NB4 (cell line): ENCODE data around the gene MNAT1.
"Not testable (repeated sequence)": the region's sequence is repeated elsewhere in the genome, so short reads cannot be mapped to it uniquely, and the experiment has no call there.

Source experiments
- DNase-seq: peaks from one replicate; pipeline ENCODE4 v3.0.0; 2010; ENCODE audit warnings: low read depth
- H3K4me3 ChIP-seq: one replicate; pipeline ENCODE4 v1.5.1; 2011; ENCODE audit warnings: mild to moderate bottlenecking, low read depth, low read length, moderate library complexity
- MYC ChIP-seq: IDR thresholded peaks from 2 replicates; pipeline ENCODE4 v1.6.1; 2011; ENCODE audit warnings: low read depth, low read length
- POLR2A ChIP-seq: IDR thresholded peaks from 2 replicates; pipeline ENCODE4 v1.6.1; 2011; ENCODE audit warnings: mild to moderate bottlenecking; ENCODE audit not compliant: insufficient read length; ENCODE audit errors: extremely low read depth
- TF ChIP-seq, protein P1 (sequence below): IDR thresholded peaks from one replicate; pipeline ENCODE4 v1.5.1; 2012; ENCODE audit warnings: low read depth, low read length
- TF ChIP-seq, protein P2 (sequence below): IDR thresholded peaks from 2 replicates; pipeline ENCODE4 v1.6.1; 2011; ENCODE audit warnings: low read depth, low read length

Gene MNAT1

DNA sequence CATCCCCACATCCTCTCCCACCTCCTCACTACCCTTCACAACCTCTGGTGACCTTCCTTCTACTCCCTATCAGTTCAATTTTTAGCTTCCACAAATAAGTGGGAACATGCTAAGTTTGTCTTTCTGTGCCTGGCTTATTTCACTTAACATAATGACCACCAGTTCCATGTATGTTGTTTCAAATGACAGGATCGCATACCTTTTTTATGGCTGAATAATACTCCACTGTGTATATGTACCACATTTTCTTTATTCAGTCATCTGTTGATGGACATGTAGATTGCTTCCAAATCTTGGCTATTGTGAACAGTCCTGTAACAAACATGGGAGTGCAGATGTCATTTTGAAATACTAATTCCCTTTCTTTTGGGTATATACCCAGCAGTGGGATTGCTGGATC lies 147.7 kb downstream of the MNAT1 start:
- no peak overlapping the region for H3K4me3 ChIP-seq
- TF ChIP-seq, protein P1, sequence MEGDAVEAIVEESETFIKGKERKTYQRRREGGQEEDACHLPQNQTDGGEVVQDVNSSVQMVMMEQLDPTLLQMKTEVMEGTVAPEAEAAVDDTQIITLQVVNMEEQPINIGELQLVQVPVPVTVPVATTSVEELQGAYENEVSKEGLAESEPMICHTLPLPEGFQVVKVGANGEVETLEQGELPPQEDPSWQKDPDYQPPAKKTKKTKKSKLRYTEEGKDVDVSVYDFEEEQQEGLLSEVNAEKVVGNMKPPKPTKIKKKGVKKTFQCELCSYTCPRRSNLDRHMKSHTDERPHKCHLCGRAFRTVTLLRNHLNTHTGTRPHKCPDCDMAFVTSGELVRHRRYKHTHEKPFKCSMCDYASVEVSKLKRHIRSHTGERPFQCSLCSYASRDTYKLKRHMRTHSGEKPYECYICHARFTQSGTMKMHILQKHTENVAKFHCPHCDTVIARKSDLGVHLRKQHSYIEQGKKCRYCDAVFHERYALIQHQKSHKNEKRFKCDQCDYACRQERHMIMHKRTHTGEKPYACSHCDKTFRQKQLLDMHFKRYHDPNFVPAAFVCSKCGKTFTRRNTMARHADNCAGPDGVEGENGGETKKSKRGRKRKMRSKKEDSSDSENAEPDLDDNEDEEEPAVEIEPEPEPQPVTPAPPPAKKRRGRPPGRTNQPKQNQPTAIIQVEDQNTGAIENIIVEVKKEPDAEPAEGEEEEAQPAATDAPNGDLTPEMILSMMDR, result no peak
- TF ChIP-seq POLR2A (no peak), MYC (no peak)
- TF ChIP-seq, protein P2, sequence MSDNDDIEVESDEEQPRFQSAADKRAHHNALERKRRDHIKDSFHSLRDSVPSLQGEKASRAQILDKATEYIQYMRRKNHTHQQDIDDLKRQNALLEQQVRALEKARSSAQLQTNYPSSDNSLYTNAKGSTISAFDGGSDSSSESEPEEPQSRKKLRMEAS, result no peak
- no peak for DNase-seq

DNA sequence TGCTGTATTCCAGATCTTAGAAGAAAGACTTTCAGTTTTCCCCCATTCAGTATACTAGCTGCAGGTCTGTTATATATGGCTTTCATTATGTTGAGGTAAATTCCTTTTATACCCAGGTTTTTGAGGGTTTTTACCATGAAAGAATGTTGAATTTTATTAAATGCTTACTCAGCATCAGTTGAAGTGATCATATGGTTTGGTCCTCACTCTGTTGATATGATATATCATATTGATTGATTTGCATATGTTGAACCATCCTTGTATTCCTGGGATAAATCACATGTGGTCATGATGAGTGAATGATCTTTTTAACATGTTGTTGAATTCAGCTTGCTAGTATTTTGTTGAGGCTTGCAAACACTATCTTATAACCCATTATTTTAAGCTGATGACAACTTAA lies 149.6 kb downstream of the MNAT1 start:
- DNase-seq, result no peak

DNA sequence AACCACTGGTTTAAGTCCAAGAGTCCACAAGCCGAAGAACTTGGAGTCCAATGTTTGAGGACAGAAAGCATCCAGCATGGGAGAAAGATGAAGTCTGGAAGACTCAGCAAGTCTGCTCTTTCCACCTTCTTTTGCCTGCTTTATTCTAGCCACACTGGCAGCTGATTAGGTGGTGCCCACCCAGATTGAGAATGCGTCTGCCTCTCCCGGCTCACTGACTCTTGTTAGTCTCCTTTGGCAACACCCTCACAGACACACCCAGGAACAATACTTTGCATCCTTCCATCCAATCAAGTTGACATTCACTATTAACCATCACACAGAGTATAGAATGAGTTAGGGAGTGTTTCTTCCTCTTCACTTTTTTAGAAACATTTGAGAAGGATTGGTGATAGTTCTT lies 156.1 kb downstream of the MNAT1 start:
- DNase-seq, H3K4me3 ChIP-seq: not testable (repeated sequence)

More for the DNA sequence above, 149.6 kb downstream of the MNAT1 start:
- H3K4me3 ChIP-seq, result no peak overlapping the region
- no peak for TF ChIP-seq POLR2A
- TF ChIP-seq MYC, result no peak
- TF ChIP-seq, protein P1, result no peak
- TF ChIP-seq, protein P2, result no peak

DNA sequence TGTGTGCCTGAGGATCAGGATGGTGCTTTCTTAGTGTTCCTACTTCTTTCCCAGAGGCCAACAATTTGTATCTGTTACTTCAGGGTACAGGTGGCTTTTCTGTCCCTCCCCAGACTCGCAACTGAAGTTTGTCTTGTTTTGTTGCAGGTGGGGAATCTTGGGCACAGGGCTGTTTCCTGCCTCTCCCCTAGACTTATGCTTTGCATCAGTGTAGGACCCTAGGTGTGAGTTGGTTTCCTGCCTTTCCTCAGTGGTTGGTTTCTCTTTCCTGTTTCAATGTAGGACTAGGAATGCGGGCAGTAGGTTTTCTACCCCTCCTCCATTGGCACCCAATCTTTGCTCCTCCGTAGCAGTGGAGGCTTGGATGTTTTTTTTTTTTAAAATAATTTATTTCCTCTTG lies 159.3 kb downstream of the MNAT1 start:
- H3K4me3 ChIP-seq, result no peak overlapping the region
- DNase-seq, result no peak
- TF ChIP-seq MYC, result no peak
- no peak for TF ChIP-seq POLR2A
- TF ChIP-seq, protein P1, result no peak
- TF ChIP-seq, protein P2, result no peak

DNA sequence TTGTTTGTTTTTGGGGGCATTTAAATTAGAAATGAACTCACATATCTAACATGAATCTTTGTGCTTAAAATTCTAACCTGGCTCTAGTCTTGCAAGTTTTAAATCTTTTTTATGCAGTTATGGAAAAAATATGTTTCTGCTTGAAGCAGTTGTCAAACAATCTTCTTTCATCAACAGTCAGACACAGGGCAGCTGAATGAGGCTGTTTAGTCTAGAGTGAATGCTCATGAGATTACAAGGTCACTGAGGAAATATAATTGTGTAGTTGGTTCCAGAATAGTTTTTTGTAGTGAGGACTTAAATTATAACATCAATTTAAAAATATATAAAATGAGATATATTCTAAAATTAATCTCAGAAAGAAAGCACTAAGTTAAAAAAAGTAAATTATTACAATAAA lies 169.8 kb downstream of the MNAT1 start:
- DNase-seq, result no peak
- no peak overlapping the region for H3K4me3 ChIP-seq
- TF ChIP-seq, protein P2, result no peak
- TF ChIP-seq, protein P1, result no peak
- TF ChIP-seq MYC (no peak), POLR2A (no peak)

DNA sequence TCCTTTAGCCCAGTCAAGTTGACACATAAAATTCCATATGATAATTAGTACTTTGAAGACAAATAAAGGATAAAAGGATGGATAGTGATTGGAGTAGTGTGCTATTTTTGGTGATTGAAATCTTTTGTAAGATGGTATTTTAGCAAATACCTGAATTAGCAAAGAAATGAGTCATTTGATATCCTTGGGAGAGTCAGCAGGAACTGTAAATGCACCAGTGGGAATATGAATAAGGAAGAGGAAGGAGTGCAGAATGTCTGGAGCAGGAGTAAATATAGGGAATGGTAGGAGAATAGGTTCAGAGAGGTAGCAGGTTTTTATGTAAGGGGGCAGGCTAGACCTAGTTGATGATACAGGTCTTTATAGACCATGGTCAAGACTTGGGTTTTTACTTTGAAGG lies 171.4 kb downstream of the MNAT1 start:
- TF ChIP-seq MYC (no peak), POLR2A (no peak)
- TF ChIP-seq, protein P2, result no peak
- TF ChIP-seq, protein P1, result no peak
- H3K4me3 ChIP-seq, result no peak overlapping the region
- no peak for DNase-seq
